HEK293 (cell line): Measurements from ENCODE around the gene TUFM.

Experiments used
- BCL11A ChIP-seq: fragments of 450-650 bp; formaldehyde crosslinking; IDR thresholded peaks from 2 replicates; pipeline ENCODE4 v1.5.1; 2016; ENCODE audit warnings: low read depth, missing biosample characterization, missing genetic modification characterization
- HOXA7 ChIP-seq: sonication (generic); formaldehyde crosslinking; IDR thresholded peaks from 2 replicates; pipeline ENCODE4 v1.8.1; 2022; ENCODE audit warnings: missing genetic modification reagents, borderline replicate concordance
- KLF1 ChIP-seq: fragments of 450-650 bp; formaldehyde crosslinking; IDR thresholded peaks from 2 replicates; pipeline ENCODE4 v1.5.1; 2016; ENCODE audit warnings: missing biosample characterization, missing genetic modification characterization
- KLF10 ChIP-seq: fragments of 450-650 bp; IDR thresholded peaks from 2 replicates; pipeline ENCODE4 v1.5.1; 2018; ENCODE audit warnings: missing biosample characterization, mild to moderate bottlenecking, missing genetic modification characterization
- KLF8 ChIP-seq: fragments of 450-650 bp; formaldehyde crosslinking; IDR thresholded peaks from 2 replicates; pipeline ENCODE4 v1.5.1; 2016; ENCODE audit warnings: missing biosample characterization, missing genetic modification characterization
- MEIS1 ChIP-seq: sonication (generic); formaldehyde crosslinking; IDR thresholded peaks from 2 replicates; pipeline ENCODE4 v1.8.1; 2022; ENCODE audit warnings: missing genetic modification reagents, mild to moderate bottlenecking, borderline replicate concordance
- MYNN ChIP-seq: fragments of 450-650 bp; formaldehyde crosslinking; IDR thresholded peaks from 2 replicates; pipeline ENCODE4 v1.5.1; 2016; ENCODE audit warnings: missing biosample characterization, missing genetic modification characterization, borderline replicate concordance
- TRIM28 ChIP-seq: IDR thresholded peaks from 2 replicates; pipeline ENCODE4 v1.6.1; 2011; ENCODE audit warnings: low read length, control low read depth, borderline replicate concordance
- YY1 ChIP-seq: fragments of 450-650 bp; formaldehyde crosslinking; IDR thresholded peaks from 2 replicates; pipeline ENCODE4 v1.5.1; 2018; ENCODE audit warnings: missing biosample characterization, missing genetic modification characterization
- ZBTB1 ChIP-seq: fragments of 450-650 bp; formaldehyde crosslinking; IDR thresholded peaks from 2 replicates; pipeline ENCODE4 v1.5.1; 2016; ENCODE audit warnings: missing biosample characterization, missing genetic modification characterization
- ZBTB20 ChIP-seq: fragments of 450-650 bp; formaldehyde crosslinking; IDR thresholded peaks from 2 replicates; pipeline ENCODE4 v1.5.1; 2016; ENCODE audit warnings: missing biosample characterization, missing genetic modification characterization
- ZNF174 ChIP-seq: fragments of 450-650 bp; formaldehyde crosslinking; IDR thresholded peaks from 2 replicates; pipeline ENCODE4 v1.5.0; 2017; ENCODE audit warnings: missing biosample characterization, mild to moderate bottlenecking, missing genetic modification characterization
- ZNF19 ChIP-seq: fragments of 450-650 bp; formaldehyde crosslinking; IDR thresholded peaks from 2 replicates; pipeline ENCODE4; 2016; ENCODE audit warnings: missing biosample characterization, missing genetic modification characterization, low read depth
- ZNF223 ChIP-seq: fragments of 450-650 bp; formaldehyde crosslinking; IDR thresholded peaks from 2 replicates; pipeline ENCODE4 v1.5.1; 2016; ENCODE audit warnings: missing biosample characterization, missing genetic modification characterization
- ZNF23 ChIP-seq: fragments of 450-650 bp; formaldehyde crosslinking; IDR thresholded peaks from 2 replicates; pipeline ENCODE4 v1.5.1; 2016; ENCODE audit warnings: missing biosample characterization, missing genetic modification characterization, borderline replicate concordance
- ZNF248 ChIP-seq: fragments of 450-650 bp; formaldehyde crosslinking; IDR thresholded peaks from 2 replicates; pipeline ENCODE4 v1.5.1; 2017; ENCODE audit warnings: missing biosample characterization, missing genetic modification characterization
- ZNF391 ChIP-seq: fragments of 450-650 bp; formaldehyde crosslinking; IDR thresholded peaks from 2 replicates; pipeline ENCODE4 v1.5.1; 2016; ENCODE audit warnings: low read depth, missing biosample characterization, missing genetic modification characterization, borderline replicate concordance
- ZNF416 ChIP-seq: fragments of 450-650 bp; formaldehyde crosslinking; IDR thresholded peaks from 2 replicates; pipeline ENCODE4 v1.5.1; 2016; ENCODE audit warnings: missing biosample characterization, missing genetic modification characterization
- ZNF433 ChIP-seq: fragments of 450-650 bp; formaldehyde crosslinking; IDR thresholded peaks from 2 replicates; pipeline ENCODE4 v1.5.1; 2016; ENCODE audit warnings: missing biosample characterization, missing genetic modification characterization, low read depth
- ZNF488 ChIP-seq: fragments of 450-650 bp; formaldehyde crosslinking; IDR thresholded peaks from 2 replicates; pipeline ENCODE4 v1.5.1; 2016; ENCODE audit warnings: missing biosample characterization, missing genetic modification characterization
- ZNF510 ChIP-seq: fragments of 450-650 bp; formaldehyde crosslinking; IDR thresholded peaks from 2 replicates; pipeline ENCODE4 v1.5.1; 2018; ENCODE audit warnings: mild to moderate bottlenecking, missing genetic modification characterization, missing biosample characterization; ENCODE audit not compliant: insufficient replicate concordance
- ZNF529 ChIP-seq: fragments of 450-650 bp; formaldehyde crosslinking; IDR thresholded peaks from 2 replicates; pipeline ENCODE4 v1.5.1; 2017; ENCODE audit warnings: missing genetic modification characterization, missing biosample characterization; ENCODE audit not compliant: insufficient replicate concordance
- ZNF549 ChIP-seq: fragments of 450-650 bp; IDR thresholded peaks from 2 replicates; pipeline ENCODE4 v1.5.1; 2018; ENCODE audit warnings: missing biosample characterization, missing genetic modification characterization, mild to moderate bottlenecking, inconsistent platforms, moderate library complexity
- ZNF558 ChIP-seq: fragments of 450-650 bp; formaldehyde crosslinking; IDR thresholded peaks from 2 replicates; pipeline ENCODE4 v1.5.1; 2016; ENCODE audit warnings: missing biosample characterization, missing genetic modification characterization
- ZNF571 ChIP-seq: fragments of 450-650 bp; formaldehyde crosslinking; IDR thresholded peaks from 2 replicates; pipeline ENCODE4 v1.5.0; 2017; ENCODE audit warnings: missing biosample characterization, missing genetic modification characterization
- ZNF624 ChIP-seq: fragments of 450-650 bp; formaldehyde crosslinking; IDR thresholded peaks from 2 replicates; pipeline ENCODE4 v1.5.1; 2017; ENCODE audit warnings: missing biosample characterization, missing genetic modification characterization
- ZNF677 ChIP-seq: fragments of 450-650 bp; IDR thresholded peaks from 2 replicates; pipeline ENCODE4 v1.5.0; 2018; ENCODE audit warnings: missing biosample characterization, mild to moderate bottlenecking, missing genetic modification characterization, moderate library complexity
- ZNF707 ChIP-seq: fragments of 450-650 bp; formaldehyde crosslinking; IDR thresholded peaks from 2 replicates; pipeline ENCODE4 v1.5.1; 2016; ENCODE audit warnings: missing biosample characterization, missing genetic modification characterization
- ZNF747 ChIP-seq: fragments of 450-650 bp; formaldehyde crosslinking; IDR thresholded peaks from 2 replicates; pipeline ENCODE4 v1.5.1; 2016; ENCODE audit warnings: missing biosample characterization, missing genetic modification characterization
- ZNF76 ChIP-seq: fragments of 450-650 bp; formaldehyde crosslinking; IDR thresholded peaks from 2 replicates; pipeline ENCODE4; 2016; ENCODE audit warnings: low read depth, missing biosample characterization, missing genetic modification characterization, borderline replicate concordance
- ZNF777 ChIP-seq: fragments of 450-650 bp; formaldehyde crosslinking; IDR thresholded peaks from 2 replicates; pipeline ENCODE4 v1.5.1; 2017; ENCODE audit warnings: missing biosample characterization, missing genetic modification characterization, borderline replicate concordance
- ZNF843 ChIP-seq: fragments of 450-650 bp; formaldehyde crosslinking; IDR thresholded peaks from 2 replicates; pipeline ENCODE4 v1.5.1; 2016; ENCODE audit warnings: missing biosample characterization, missing genetic modification characterization
- TF ChIP-seq, protein P1 (sequence below): fragments of 450-650 bp; formaldehyde crosslinking; IDR thresholded peaks from 2 replicates; pipeline ENCODE4 v1.5.1; 2016; ENCODE audit warnings: missing biosample characterization, missing genetic modification characterization
- TF ChIP-seq, protein P2 (sequence below): fragments of 450-650 bp; formaldehyde crosslinking; IDR thresholded peaks from 2 replicates; pipeline ENCODE4 v1.5.1; 2016; ENCODE audit warnings: missing biosample characterization, missing genetic modification characterization, low read depth
- TF ChIP-seq, protein P3 (sequence below): fragments of 450-650 bp; formaldehyde crosslinking; IDR thresholded peaks from 2 replicates; pipeline ENCODE4 v1.5.1; 2017; ENCODE audit warnings: missing biosample characterization, missing genetic modification characterization

Gene TUFM

GRCh38 chr16:28822520-28823290 is 23.4 kb downstream of the TUFM start, which contains the start of gene ATXN2L (continued):
- no peak for TF ChIP-seq ZNF677 (tag by site-specific recombination)
- no peak for TF ChIP-seq ZNF558 (tag by site-specific recombination)
- no peak for TF ChIP-seq MEIS1 (CRISPR knock-in tag)
- no peak for TF ChIP-seq ZNF529
- no peak for TF ChIP-seq ZNF571 (tag by site-specific recombination)
- no peak; the same call in 1 of the 2 replicates for TF ChIP-seq ZBTB20 (tag by site-specific recombination)
- TF ChIP-seq ZNF624 (tag by site-specific recombination), result no peak
- TF ChIP-seq ZNF549, result no peak
- TF ChIP-seq ZNF488 (tag by site-specific recombination), result no peak
- no peak for TF ChIP-seq ZNF433 (tag by site-specific recombination)
- TF ChIP-seq, protein P1, sequence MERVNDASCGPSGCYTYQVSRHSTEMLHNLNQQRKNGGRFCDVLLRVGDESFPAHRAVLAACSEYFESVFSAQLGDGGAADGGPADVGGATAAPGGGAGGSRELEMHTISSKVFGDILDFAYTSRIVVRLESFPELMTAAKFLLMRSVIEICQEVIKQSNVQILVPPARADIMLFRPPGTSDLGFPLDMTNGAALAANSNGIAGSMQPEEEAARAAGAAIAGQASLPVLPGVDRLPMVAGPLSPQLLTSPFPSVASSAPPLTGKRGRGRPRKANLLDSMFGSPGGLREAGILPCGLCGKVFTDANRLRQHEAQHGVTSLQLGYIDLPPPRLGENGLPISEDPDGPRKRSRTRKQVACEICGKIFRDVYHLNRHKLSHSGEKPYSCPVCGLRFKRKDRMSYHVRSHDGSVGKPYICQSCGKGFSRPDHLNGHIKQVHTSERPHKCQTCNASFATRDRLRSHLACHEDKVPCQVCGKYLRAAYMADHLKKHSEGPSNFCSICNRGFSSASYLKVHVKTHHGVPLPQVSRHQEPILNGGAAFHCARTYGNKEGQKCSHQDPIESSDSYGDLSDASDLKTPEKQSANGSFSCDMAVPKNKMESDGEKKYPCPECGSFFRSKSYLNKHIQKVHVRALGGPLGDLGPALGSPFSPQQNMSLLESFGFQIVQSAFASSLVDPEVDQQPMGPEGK (tag by site-specific recombination), result peak; percentile 67
- TF ChIP-seq KLF8, result peak; percentile 79
- no peak for TF ChIP-seq ZNF510 (tag by site-specific recombination)
- no peak for TF ChIP-seq BCL11A (tag by site-specific recombination)
- TF ChIP-seq ZNF23 (tag by site-specific recombination), result no peak; the same call in 1 of the 2 replicates
- TF ChIP-seq ZNF747 (tag by site-specific recombination), result no peak
- TF ChIP-seq ZNF76, result peak; percentile 69; the same call in 1 of the 2 replicates
- TF ChIP-seq ZBTB1 (tag by site-specific recombination), result no peak
- TF ChIP-seq ZNF416 (tag by site-specific recombination), result no peak
- TF ChIP-seq YY1 (tag by site-specific recombination), result peak; percentile 73
- TF ChIP-seq ZNF19, result no peak
- no peak for TF ChIP-seq ZNF777 (tag by site-specific recombination)
- TF ChIP-seq ZNF223, result peak; percentile 56; the same call in 1 of the 2 replicates
- TF ChIP-seq ZNF707, result no peak
- peak; percentile 61; the same call in 1 of the 2 replicates for TF ChIP-seq KLF10 (tag by site-specific recombination)
- peak; percentile 69; the same call in 1 of the 2 replicates for TF ChIP-seq TRIM28
- no peak for TF ChIP-seq ZNF174 (tag by site-specific recombination)
- TF ChIP-seq KLF1 (tag by site-specific recombination), result peak; percentile 85
- no peak for TF ChIP-seq HOXA7 (CRISPR knock-in tag)
- TF ChIP-seq MYNN (tag by site-specific recombination), result no peak; the same call in 1 of the 2 replicates
- TF ChIP-seq, protein P2, sequence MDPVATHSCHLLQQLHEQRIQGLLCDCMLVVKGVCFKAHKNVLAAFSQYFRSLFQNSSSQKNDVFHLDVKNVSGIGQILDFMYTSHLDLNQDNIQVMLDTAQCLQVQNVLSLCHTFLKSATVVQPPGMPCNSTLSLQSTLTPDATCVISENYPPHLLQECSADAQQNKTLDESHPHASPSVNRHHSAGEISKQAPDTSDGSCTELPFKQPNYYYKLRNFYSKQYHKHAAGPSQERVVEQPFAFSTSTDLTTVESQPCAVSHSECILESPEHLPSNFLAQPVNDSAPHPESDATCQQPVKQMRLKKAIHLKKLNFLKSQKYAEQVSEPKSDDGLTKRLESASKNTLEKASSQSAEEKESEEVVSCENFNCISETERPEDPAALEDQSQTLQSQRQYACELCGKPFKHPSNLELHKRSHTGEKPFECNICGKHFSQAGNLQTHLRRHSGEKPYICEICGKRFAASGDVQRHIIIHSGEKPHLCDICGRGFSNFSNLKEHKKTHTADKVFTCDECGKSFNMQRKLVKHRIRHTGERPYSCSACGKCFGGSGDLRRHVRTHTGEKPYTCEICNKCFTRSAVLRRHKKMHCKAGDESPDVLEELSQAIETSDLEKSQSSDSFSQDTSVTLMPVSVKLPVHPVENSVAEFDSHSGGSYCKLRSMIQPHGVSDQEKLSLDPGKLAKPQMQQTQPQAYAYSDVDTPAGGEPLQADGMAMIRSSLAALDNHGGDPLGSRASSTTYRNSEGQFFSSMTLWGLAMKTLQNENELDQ, result no peak
- TF ChIP-seq, protein P3, sequence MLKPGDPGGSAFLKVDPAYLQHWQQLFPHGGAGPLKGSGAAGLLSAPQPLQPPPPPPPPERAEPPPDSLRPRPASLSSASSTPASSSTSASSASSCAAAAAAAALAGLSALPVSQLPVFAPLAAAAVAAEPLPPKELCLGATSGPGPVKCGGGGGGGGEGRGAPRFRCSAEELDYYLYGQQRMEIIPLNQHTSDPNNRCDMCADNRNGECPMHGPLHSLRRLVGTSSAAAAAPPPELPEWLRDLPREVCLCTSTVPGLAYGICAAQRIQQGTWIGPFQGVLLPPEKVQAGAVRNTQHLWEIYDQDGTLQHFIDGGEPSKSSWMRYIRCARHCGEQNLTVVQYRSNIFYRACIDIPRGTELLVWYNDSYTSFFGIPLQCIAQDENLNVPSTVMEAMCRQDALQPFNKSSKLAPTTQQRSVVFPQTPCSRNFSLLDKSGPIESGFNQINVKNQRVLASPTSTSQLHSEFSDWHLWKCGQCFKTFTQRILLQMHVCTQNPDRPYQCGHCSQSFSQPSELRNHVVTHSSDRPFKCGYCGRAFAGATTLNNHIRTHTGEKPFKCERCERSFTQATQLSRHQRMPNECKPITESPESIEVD, result no peak
- no peak for TF ChIP-seq ZNF248
- peak; percentile 92; the same call in 1 of the 2 replicates for TF ChIP-seq ZNF391
- peak; percentile 81 for TF ChIP-seq ZNF843 (tag by site-specific recombination)
